ENCODE results near the gene SLC25A22.
A peak's percentile ranks its signal among the peaks of the same experiment; 100 is the strongest.

The SLC25A22 gene

DNA sequence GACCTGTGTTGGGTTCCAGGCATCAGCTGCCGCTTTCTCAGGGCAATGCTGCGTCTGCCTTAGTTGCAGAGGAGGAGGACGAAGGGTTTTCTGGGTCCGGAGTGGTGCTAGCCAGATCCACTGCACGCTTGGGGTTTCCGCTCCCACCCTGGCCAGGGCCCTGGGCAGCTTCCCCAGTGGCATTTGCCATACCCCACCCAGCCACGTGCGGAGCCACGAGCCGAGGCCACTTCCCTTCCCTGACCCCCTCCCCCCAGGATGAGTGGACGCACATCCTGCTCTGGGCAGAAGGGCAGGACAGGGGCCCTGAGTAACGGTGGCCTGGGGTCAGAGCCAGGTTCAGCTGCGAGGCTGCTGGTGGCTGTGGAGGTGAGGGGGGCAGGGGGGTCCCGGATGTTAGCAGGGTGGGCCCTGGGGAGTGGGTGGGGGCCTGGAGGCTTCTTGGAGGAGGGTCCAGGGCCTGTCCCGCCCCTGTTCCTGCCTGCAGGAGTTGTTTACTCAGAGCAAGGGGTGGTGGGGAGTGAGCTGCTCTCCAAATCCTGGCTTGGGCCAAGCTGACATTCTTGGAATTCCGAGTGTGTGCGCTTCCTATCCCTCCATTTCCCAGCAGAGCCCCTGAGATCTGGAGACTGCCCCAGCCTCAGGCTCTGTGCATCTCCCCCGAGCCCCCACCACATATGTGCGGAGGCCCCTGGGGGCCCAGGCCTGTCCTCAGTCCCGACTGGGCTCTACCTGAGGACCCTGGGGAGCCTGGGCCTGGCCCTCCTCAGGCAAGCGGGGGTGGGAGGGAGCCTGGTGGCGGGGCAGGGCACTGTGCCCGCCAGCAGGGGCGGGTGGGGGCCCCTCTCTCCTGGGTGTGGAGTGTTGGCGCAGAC, 46.0 kb upstream of the SLC25A22 start:
- peaks cover 22% of the 10 kb centered on the region for H3K36me3 ChIP-seq (replicated peaks)
- no peaks in the 10 kb centered on the region for H3K27me3 ChIP-seq (replicated peaks)
- peak; percentile 76 for DNase-seq
- peak overlapping the region; percentile 40 for H3K27ac ChIP-seq
- TF ChIP-seq, protein P1, sequence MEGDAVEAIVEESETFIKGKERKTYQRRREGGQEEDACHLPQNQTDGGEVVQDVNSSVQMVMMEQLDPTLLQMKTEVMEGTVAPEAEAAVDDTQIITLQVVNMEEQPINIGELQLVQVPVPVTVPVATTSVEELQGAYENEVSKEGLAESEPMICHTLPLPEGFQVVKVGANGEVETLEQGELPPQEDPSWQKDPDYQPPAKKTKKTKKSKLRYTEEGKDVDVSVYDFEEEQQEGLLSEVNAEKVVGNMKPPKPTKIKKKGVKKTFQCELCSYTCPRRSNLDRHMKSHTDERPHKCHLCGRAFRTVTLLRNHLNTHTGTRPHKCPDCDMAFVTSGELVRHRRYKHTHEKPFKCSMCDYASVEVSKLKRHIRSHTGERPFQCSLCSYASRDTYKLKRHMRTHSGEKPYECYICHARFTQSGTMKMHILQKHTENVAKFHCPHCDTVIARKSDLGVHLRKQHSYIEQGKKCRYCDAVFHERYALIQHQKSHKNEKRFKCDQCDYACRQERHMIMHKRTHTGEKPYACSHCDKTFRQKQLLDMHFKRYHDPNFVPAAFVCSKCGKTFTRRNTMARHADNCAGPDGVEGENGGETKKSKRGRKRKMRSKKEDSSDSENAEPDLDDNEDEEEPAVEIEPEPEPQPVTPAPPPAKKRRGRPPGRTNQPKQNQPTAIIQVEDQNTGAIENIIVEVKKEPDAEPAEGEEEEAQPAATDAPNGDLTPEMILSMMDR (IDR thresholded peaks at IDR 0.05; ENCODE audit: low read depth, low read length, missing control alignments) = no peak
- in situ Hi-C loops (cut with HindIII; ENCODE audit: low pct_ligation_motif_present, low sequenced_read_pairs) = no loop called here
- peak overlapping the region; percentile 91 for H3K4me3 ChIP-seq (ENCODE audit: low read depth, low read length)

DNA sequence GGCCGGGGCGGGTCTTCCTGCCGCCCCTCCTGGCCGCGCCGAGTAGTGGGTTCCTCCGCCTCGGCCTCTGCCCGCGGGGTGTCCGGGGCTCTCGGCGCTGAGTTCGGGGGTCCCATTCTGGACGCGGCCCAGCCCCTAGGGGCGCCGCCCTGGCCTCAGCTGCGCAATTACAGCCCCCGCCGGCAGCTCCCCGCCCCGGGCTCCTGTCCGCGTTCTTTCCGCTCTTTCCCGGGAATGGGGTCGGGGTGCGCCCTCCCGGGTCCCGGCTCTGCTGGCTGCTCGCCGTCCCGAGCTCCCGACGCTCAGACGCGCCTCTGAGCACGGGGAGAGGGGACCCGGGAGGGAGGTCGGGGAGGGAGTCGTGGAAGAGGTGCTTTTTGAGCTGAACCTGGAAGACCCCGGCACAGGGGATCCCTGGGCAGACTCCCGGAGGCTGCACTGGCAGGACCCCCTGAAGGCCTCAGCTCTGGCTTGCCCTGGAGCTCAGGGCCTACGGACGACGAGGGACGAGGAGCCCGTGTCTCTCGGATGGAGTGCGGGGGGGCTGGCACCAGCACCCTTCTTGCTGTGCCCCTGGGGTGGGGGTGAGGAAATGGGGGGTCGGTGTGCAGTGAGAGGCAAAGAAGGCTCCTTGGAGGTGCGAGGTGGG, 45.1 kb upstream of the SLC25A22 start:
- DNase-seq = no peak
- H3K4me3 ChIP-seq (ENCODE audit: low read depth, low read length) = peak overlapping the region; percentile 91
- TF ChIP-seq, protein P1 (IDR thresholded peaks at IDR 0.05; ENCODE audit: low read depth, low read length, missing control alignments) = no peak
- H3K36me3 ChIP-seq (replicated peaks) = peaks cover 30% of the 10 kb centered on the region
- H3K27ac ChIP-seq = peak overlapping the region; percentile 40
- in situ Hi-C loops (cut with HindIII; ENCODE audit: low pct_ligation_motif_present, low sequenced_read_pairs) = no loop called here
- H3K27me3 ChIP-seq (replicated peaks) = no peaks in the 10 kb centered on the region

DNA sequence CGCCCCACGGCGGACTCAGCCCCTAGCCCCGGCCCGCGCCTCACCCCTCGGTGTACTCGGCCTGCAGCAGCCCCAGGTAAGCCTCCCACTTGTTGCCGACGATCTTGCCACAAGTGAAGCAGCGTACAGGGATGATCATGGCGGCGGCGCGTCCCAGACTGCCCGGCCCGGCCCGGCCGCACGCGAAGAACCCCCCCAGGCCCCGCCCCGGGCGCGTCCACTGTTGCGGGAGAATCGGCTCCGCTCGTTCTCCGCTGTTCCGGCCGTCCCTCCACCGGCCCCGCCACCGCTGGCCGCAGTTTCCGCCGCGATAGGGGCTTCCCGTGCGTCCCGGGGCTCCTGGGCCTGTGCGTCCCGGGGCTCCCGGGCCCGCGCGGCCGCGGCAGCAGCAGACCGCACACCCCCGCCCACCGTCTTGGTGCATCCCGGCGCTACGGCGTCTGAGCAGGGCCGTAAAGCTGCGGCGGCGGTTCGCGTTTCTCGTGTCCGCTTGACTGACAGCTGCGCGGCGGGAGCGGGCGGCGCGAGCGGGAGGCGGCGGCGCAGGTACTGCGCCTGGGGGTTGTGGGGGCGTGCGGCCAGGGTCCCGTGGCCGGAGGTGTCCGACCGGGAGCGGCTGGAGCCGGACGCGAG, 44.4 kb upstream of the SLC25A22 start, which contains the start of the genes POLR2L and TSPAN4:
Gene POLR2L, minus strand, starts transcription at position 160 of the 633 bp plus-strand sequence. Its CDS starts 21 bp downstream, at position 139.
Gene TSPAN4, plus strand, starts transcription at position 483 of the 633 bp plus-strand sequence. CDS start 7,453 bp downstream, outside the sequence.
- Histone ChIP-seq H3K27ac (peak within 1 kb of the TSS; percentile 97), H3K4me3 (ENCODE audit: low read depth, low read length) (peak within 1 kb of the TSS; percentile 91)
- in situ Hi-C loops (cut with HindIII; ENCODE audit: low pct_ligation_motif_present, low sequenced_read_pairs) = no loop called here

DNA sequence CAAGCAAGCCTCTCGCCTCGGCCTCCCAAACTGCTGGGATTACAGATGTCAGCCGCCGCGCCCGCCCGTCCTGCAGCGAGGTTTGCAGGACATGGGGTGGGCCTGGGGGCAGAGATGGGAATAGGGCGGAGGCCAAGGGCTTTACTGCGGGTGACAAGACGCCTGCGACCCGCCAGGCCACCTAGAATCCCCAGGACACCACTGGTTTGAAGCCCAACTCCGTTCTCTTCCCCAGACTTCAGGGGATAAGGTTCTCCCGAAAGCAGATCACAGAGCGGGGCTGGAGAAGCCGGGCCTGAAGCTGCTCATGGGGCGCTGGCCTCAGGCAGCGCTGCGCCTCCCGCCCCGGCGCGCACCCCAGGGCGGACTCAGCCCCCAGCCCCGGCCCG, 43.9 kb upstream of the SLC25A22 start:
- Histone ChIP-seq H3K27me3 (replicated peaks) (no peaks in the 10 kb centered on the region), H3K36me3 (replicated peaks) (peaks cover 41% of the 10 kb centered on the region), H3K4me3 (ENCODE audit: low read depth, low read length) (peak overlapping the region; percentile 91), H3K27ac (peak overlapping the region; percentile 97)
- DNase-seq = no peak
- TF ChIP-seq, protein P1 (IDR thresholded peaks at IDR 0.05; ENCODE audit: low read depth, low read length, missing control alignments) = no peak
- in situ Hi-C loops (cut with HindIII; ENCODE audit: low pct_ligation_motif_present, low sequenced_read_pairs) = no loop called here

More for the DNA sequence above, 44.4 kb upstream of the SLC25A22 start, which contains the start of the genes POLR2L and TSPAN4:
- TF ChIP-seq, protein P1 (IDR thresholded peaks at IDR 0.05; ENCODE audit: low read depth, low read length, missing control alignments) = no peak
- DNase-seq = peak; percentile 71
- H3K27me3 ChIP-seq (replicated peaks) = no peaks in the 10 kb centered on the region
- peaks cover 36% of the 10 kb centered on the region for H3K36me3 ChIP-seq (replicated peaks)

DNA sequence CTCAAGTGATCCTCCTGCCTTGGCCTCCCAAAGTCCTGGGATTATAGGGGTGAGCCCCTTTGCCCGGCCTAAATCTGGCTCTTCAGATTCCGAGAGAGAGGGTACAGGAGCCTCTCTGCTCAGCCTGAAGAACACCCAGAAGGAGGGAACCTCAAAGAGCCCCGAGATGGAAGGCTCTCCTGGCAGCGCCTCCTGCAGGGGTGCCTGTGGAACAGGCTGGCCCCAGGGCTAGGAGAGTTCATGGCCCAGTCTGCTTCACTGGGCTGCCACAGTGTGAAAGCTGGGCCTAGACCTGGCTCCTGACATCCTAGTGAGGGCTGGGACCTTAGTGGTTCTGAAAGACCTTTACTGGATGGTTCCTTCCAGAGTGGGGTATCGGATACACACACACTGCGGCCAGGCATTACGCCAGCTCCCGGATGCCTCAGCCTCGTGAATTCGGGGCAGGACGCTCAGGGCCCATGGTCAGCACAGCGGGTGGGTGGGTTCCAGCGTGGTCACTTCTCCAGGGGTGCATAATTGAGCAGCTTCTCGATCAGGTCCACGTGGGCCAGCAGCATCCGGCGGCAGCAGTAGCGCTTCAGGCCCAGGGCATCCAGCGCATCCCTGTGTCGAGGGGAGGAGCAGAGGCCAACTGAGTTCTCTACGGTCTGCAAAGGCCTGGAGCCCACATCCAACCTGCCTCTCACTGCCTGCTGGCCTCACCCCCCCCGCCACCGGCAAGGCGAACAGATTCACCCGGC, 42.0 kb upstream of the SLC25A22 start:
- TF ChIP-seq, protein P1 (IDR thresholded peaks at IDR 0.05; ENCODE audit: low read depth, low read length, missing control alignments) = peak; percentile 60
- H3K27me3 ChIP-seq (replicated peaks) = no peaks in the 10 kb centered on the region
- in situ Hi-C loops (cut with HindIII; ENCODE audit: low pct_ligation_motif_present, low sequenced_read_pairs) = no loop called here
- DNase-seq = no peak
- H3K36me3 ChIP-seq (replicated peaks) = peaks cover 50% of the 10 kb centered on the region
- H3K4me3 ChIP-seq (ENCODE audit: low read depth, low read length) = peak overlapping the region; percentile 91
- H3K27ac ChIP-seq = no peak overlapping the region

All from brain microvascular endothelial cell (primary cell).